GM23248 (cell line): Measurements from ENCODE around the gene BRD3. TPM values are rescaled to one million over a fixed set of nuclear protein-coding genes. Genes with fewer than 3 reads are reported as not detected.

Experiments
- DNase-seq: peaks from one replicate; pipeline ENCODE4 v3.0.0-alpha.2; 2015
- H2AFZ ChIP-seq: fragments of 200-600 bp; sonication (generic); 2 replicates; pipeline ENCODE4 v1.6.1; 2016; ENCODE audit warnings: antibody characterized with exemption
- H3F3A ChIP-seq: fragments of 200-600 bp; sonication (generic); 2 replicates; pipeline ENCODE4 v1.6.1; 2016; ENCODE audit warnings: mild to moderate bottlenecking, antibody characterized with exemption, mixed run types; ENCODE audit not compliant: insufficient read depth
- H3K27ac ChIP-seq: fragments of 200-600 bp; sonication (generic); 2 replicates; pipeline ENCODE4 v1.5.1; 2016; ENCODE audit warnings: mild to moderate bottlenecking
- H3K27me3 ChIP-seq: fragments of 200-600 bp; sonication (generic); replicated peaks from 2 replicates; pipeline ENCODE4 v1.6.1; 2016; ENCODE audit warnings: mild to moderate bottlenecking; ENCODE audit not compliant: insufficient read depth
- H3K36me3 ChIP-seq: fragments of 200-600 bp; sonication (generic); 2 replicates; pipeline ENCODE4 v1.6.1; 2016; ENCODE audit warnings: low read depth, mild to moderate bottlenecking
- H3K4me1 ChIP-seq: fragments of 200-600 bp; sonication (generic); 2 replicates; pipeline ENCODE4 v1.6.1; 2016; ENCODE audit warnings: mild to moderate bottlenecking; ENCODE audit not compliant: insufficient read depth
- H3K4me2 ChIP-seq: fragments of 200-600 bp; sonication (generic); one replicate; pipeline ENCODE4 v1.6.1; 2016; ENCODE audit warnings: mild to moderate bottlenecking; ENCODE audit not compliant: unreplicated experiment
- H3K4me3 ChIP-seq: fragments of 200-600 bp; sonication (generic); 2 replicates; pipeline ENCODE4 v1.5.1; 2016; ENCODE audit warnings: mild to moderate bottlenecking
- H3K79me2 ChIP-seq: fragments of 200-600 bp; sonication (generic); 2 replicates; pipeline ENCODE4 v1.6.1; 2016; ENCODE audit warnings: mild to moderate bottlenecking; ENCODE audit not compliant: insufficient read depth
- H3K9ac ChIP-seq: fragments of 200-600 bp; sonication (generic); 2 replicates; pipeline ENCODE4 v1.6.1; 2016; ENCODE audit warnings: mild to moderate bottlenecking
- H3K9me2 ChIP-seq: fragments of 200-600 bp; sonication (generic); 2 replicates; pipeline ENCODE4 v1.6.1; 2016; ENCODE audit warnings: mixed run types, mild to moderate bottlenecking, moderate library complexity; ENCODE audit not compliant: insufficient read depth
- H3K9me3 ChIP-seq: fragments of 200-600 bp; sonication (generic); one replicate; pipeline ENCODE4 v1.6.1; 2017; ENCODE audit warnings: low read depth
- H4K20me1 ChIP-seq: fragments of 200-600 bp; sonication (generic); 2 replicates; pipeline ENCODE4 v1.6.0; 2016; ENCODE audit not compliant: insufficient read depth
- EZH2 ChIP-seq: fragments of 200-600 bp; sonication (generic); IDR thresholded peaks from 2 replicates; pipeline ENCODE4 v1.6.1; 2018; ENCODE audit warnings: antibody characterized with exemption, mild to moderate bottlenecking; ENCODE audit not compliant: insufficient read depth, poor library complexity, severe bottlenecking
- EZH2phosphoT487 ChIP-seq: fragments of 200-600 bp; sonication (generic); IDR thresholded peaks from 2 replicates; pipeline ENCODE4 v1.6.1; 2018; ENCODE audit warnings: antibody characterized with exemption, moderate library complexity, mild to moderate bottlenecking, low read depth; ENCODE audit not compliant: insufficient read depth
- WGBS, 2 experiments: methylation state at CpG; one replicate each; pipeline ENCODE4 v1.1.6; 2015 to 2017; ENCODE audit warnings: low lambda C conversion rate in 2 of 2, low coverage in 1 of 2; ENCODE audit errors: missing lambda C conversion rate in 2 of 2; 5-methylcytosine and 5-hydroxymethylcytosine counted together
- in situ Hi-C: fragments of 300-500 bp; cut with MboI; formaldehyde crosslinking; loops from 2 replicates; pipeline ENCODE4 v1.15.0; 2020
- polyA plus RNA-seq: library from polyadenylated mRNA; unstranded; fragments of >200 nt; fragmentation: Nextera tagmentation; extraction: Ambion mirVana; gene quantifications from 2 replicates; pipeline ENCODE4 v1.2.1, GENCODE V29; 2016
- total RNA-seq: library from RNA; depleted of rRNA; stranded (reverse); fragments of >200 nt; shearing (Covaris generic); gene quantifications from 2 replicates; pipeline ENCODE4 v1.2.3, GENCODE V29; 2014

Gene BRD3
- total and polyA plus RNA-seq, 2 experiments from 2014 or later: 5.5 to 25.6 TPM

DNA sequence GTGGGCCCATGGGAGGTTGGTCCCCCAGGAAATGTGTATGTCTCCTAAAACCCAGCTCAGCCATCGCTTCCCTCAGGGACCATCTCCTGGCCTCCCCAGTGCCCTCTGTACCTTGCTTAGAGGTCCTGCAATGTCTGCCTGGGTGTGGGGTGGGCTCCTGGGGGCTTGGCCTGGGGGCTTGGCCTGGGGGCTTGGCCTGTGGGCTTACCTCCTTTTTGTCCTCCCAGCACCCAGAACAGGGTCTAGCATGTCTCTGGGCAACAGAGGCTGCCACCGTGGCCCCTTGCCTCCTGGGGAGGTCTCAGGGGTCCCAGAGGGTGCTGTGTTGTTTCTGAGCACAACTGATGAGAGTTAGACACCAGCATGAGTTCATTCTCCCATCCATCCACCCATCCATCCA is 65.0 kb downstream of the BRD3 start:
- no peaks in the 10 kb centered on the region for H3F3A ChIP-seq
- no peak for DNase-seq
- peaks cover 4% of the 10 kb centered on the region; the same call in 1 of the 2 replicates for H3K27me3 ChIP-seq
- H3K9ac ChIP-seq: no peak overlapping the region
- no peaks in the 10 kb centered on the region for H3K9me2 ChIP-seq
- no peak overlapping the region for H3K4me2 ChIP-seq
- no peaks in the 10 kb centered on the region for H3K36me3 ChIP-seq
- no peak overlapping the region for H3K27ac ChIP-seq
- H3K4me3 ChIP-seq: no peak overlapping the region
- WGBS, 2 experiments: 43 to 60% methylated on average over 1 to 2 of the region's 2 CpGs
- no peak for TF ChIP-seq EZH2phosphoT487
- no peak for TF ChIP-seq EZH2
- no peaks in the 10 kb centered on the region for H3K4me1 ChIP-seq
- no peaks in the 10 kb centered on the region for H3K9me3 ChIP-seq
- no peaks in the 10 kb centered on the region for H3K79me2 ChIP-seq
- H4K20me1 ChIP-seq: no peaks in the 10 kb centered on the region
- no peak overlapping the region for H2AFZ ChIP-seq
- in situ Hi-C loops: no loop called here

DNA sequence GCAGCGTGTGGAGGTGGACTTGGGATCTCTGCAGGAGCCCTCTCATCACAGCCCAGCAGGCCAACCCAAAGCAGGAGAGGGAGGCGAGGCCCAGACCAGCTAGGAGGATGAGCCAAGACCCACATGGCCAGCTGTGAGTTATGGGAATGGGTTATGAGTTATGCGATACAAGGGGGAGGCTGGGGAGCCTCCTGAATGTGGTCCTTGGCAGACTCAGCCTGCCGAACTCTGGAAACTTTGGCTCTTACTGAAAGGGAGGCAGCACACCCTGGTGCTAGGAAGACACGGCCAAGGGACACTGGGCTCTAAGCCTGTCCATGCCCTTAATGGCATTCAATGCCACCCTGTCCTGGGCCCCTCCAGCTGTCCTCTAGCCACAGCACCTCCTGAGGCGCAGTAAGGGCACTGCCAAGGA is 68.0 kb downstream of the BRD3 start:
- H3K4me1 ChIP-seq: no peaks in the 10 kb centered on the region
- TF ChIP-seq EZH2phosphoT487: no peak
- no peak for TF ChIP-seq EZH2
- no peak overlapping the region for H3K27ac ChIP-seq
- H3K79me2 ChIP-seq: no peaks in the 10 kb centered on the region
- no peaks in the 10 kb centered on the region for H3K9me3 ChIP-seq
- 0 out of 2 replicates have a peak, but pooled peaks cover 4% of the 10 kb centered on the region for H3K27me3 ChIP-seq
- no peaks in the 10 kb centered on the region for H3K36me3 ChIP-seq
- DNase-seq: no peak
- H3F3A ChIP-seq: no peaks in the 10 kb centered on the region
- H3K4me3 ChIP-seq: no peak overlapping the region
- H3K9ac ChIP-seq: no peak overlapping the region
- H3K4me2 ChIP-seq: no peak overlapping the region
- H4K20me1 ChIP-seq: no peaks in the 10 kb centered on the region
- WGBS, 2 experiments: 42 to 52% methylated on average over 6 of the region's 6 CpGs
- no peaks in the 10 kb centered on the region for H3K9me2 ChIP-seq
- H2AFZ ChIP-seq: no peak overlapping the region
- in situ Hi-C loops: no loop called here

DNA sequence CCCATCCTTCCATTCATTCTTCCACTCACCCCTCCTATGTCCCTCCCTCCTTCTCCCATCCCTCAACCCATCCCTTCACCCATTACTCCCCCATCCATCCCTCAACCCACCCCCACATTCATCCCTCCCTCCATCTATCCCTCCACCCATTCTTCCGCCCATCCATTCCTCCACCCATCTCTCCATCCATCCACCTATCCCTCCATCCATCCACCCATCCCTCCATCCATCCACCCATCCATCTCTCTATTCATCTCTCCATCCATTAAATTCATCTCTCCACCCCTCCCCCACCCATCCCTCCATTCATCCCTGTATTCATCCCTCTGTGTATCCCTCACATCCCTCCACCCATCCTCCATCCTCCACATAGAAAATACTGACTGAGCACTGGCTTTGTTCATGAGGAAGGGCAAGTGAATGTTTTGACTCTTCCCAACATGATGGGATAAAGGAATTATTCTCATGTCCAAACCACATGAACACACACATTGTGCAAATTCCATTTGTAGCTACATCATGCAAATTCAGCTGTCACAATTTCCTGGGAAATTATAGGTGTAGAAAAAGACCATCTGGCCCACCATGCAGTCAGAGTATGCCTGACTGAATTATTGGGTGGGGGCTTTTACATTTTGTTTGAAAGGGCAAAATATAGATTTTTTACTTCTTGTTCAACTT is 68.8 kb downstream of the BRD3 start:
- peak; percentile 33 for DNase-seq
- Histone ChIP-seq H3K27ac (no peak overlapping the region), H4K20me1 (no peaks in the 10 kb centered on the region), H3K4me2 (no peak overlapping the region), H3K9me3 (no peaks in the 10 kb centered on the region), H3K79me2 (no peaks in the 10 kb centered on the region), H2AFZ (no peak overlapping the region), H3K27me3 (0 out of 2 replicates have a peak, but pooled peaks cover 4% of the 10 kb centered on the region), H3K4me3 (no peak overlapping the region), H3K36me3 (no peaks in the 10 kb centered on the region), H3K9ac (no peak overlapping the region), H3K4me1 (peaks cover 2% of the 10 kb centered on the region; the same call in 1 of the 2 replicates), H3F3A (no peaks in the 10 kb centered on the region), H3K9me2 (no peaks in the 10 kb centered on the region)
- TF ChIP-seq EZH2: no peak
- in situ Hi-C loops: no loop called here
- WGBS, 2 experiments: 80% methylated on average over 1 of the region's 1 CpG; no CpG with 5 or more reads in 1 of the 2 experiments

DNA sequence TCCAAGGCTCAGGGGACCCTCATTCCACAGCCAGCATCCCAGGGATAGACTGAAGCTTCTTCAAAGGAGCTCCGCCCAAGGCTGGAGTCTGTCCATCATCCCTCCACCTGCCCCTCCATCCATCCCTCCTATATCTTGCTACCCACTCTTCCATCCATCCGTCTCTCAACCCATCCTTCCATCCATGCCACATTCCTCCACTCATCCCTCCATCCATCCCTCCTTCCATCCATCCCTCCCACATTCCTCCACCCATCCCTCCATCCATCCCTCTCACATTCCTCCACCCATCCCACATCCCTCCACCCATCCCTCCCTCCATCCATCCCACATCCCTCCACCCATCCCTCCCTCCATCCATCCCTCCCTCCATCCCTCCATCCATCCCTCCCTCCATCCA is 70.2 kb downstream of the BRD3 start:
- H3K27me3 ChIP-seq: 0 out of 2 replicates have a peak, but pooled peaks cover 4% of the 10 kb centered on the region
- H3K27ac ChIP-seq: no peak overlapping the region
- H4K20me1 ChIP-seq: no peaks in the 10 kb centered on the region
- DNase-seq: no peak
- no peak overlapping the region for H3K4me2 ChIP-seq
- H3K36me3 ChIP-seq: no peaks in the 10 kb centered on the region
- H3K4me1 ChIP-seq: peaks cover 7% of the 10 kb centered on the region; the same call in 1 of the 2 replicates
- H3K4me3 ChIP-seq: no peak overlapping the region
- WGBS, 2 experiments: 74 to 100% methylated on average over 1 to 2 of the region's 2 CpGs
- no peaks in the 10 kb centered on the region for H3K9me3 ChIP-seq
- H3K9ac ChIP-seq: no peak overlapping the region
- no peaks in the 10 kb centered on the region for H3K9me2 ChIP-seq
- in situ Hi-C loops: no loop called here
- TF ChIP-seq EZH2: no peak
- no peak for TF ChIP-seq EZH2phosphoT487
- no peaks in the 10 kb centered on the region for H3K79me2 ChIP-seq
- H3F3A ChIP-seq: no peaks in the 10 kb centered on the region
- H2AFZ ChIP-seq: no peak overlapping the region
